Measurements from ENCODE around the gene GPR62. TPM values are rescaled to one million over a fixed set of nuclear protein-coding genes. Genes with fewer than 3 reads are reported as not detected.

GPR62 gene
- total RNA-seq, 2 donors from 2014 or later: not detected

GRCh38 chr3:51955893-51956770, 951 bp downstream of the GPR62 start:
- Histone ChIP-seq H3K27ac (no peak overlapping the region), H3K27me3 (no peaks in the 10 kb centered on the region), H3K36me3 (no peaks in the 10 kb centered on the region), H3K9me3 (no peaks in the 10 kb centered on the region), H3K4me1 (peaks cover 6% of the 10 kb centered on the region), H3K9ac (ENCODE audit: low read depth in 2 of 2, low read length in 2 of 2) (peak overlapping the region; percentile 53 to 67), H3K4me3 (peak overlapping the region; percentile 32)
- TF ChIP-seq CTCF (IDR thresholded peaks at IDR 0.05): no peak
- intact Hi-C loops (cut with DNase I): no loop called here
- DNase-seq: no peak

GRCh38 chr3:51957520-51958205, 2.5 kb downstream of the GPR62 start:
- H3K4me1 ChIP-seq: peaks cover 6% of the 10 kb centered on the region
- no peaks in the 10 kb centered on the region for H3K27me3 ChIP-seq
- intact Hi-C loops (cut with DNase I): no loop called here
- no peak for DNase-seq
- H3K9ac ChIP-seq (ENCODE audit: low read depth in 2 of 2, low read length in 2 of 2): no peak overlapping the region
- no peaks in the 10 kb centered on the region for H3K36me3 ChIP-seq
- no peak for TF ChIP-seq CTCF (IDR thresholded peaks at IDR 0.05)
- no peak overlapping the region for H3K4me3 ChIP-seq
- H3K9me3 ChIP-seq: no peaks in the 10 kb centered on the region
- no peak overlapping the region for H3K27ac ChIP-seq

- DNase-seq: no peak
- H3K9me3 ChIP-seq: no peaks in the 10 kb centered on the region
- no peak overlapping the region for H3K9ac ChIP-seq (ENCODE audit: low read depth in 2 of 2, low read length in 2 of 2)
- H3K27me3 ChIP-seq: no peaks in the 10 kb centered on the region
- H3K4me1 ChIP-seq: peaks cover 6% of the 10 kb centered on the region
- intact Hi-C loops (cut with DNase I): no loop called here
- H3K4me3 ChIP-seq: no peak overlapping the region
- TF ChIP-seq CTCF (IDR thresholded peaks at IDR 0.05): no peak
- no peak overlapping the region for H3K27ac ChIP-seq
- H3K36me3 ChIP-seq: no peaks in the 10 kb centered on the region
These were observed 3.7 kb downstream of the GPR62 start for GRCh38 chr3:51958603-51959521.

- intact Hi-C loops (cut with DNase I): no loop called here
- Histone ChIP-seq H3K36me3 (no peaks in the 10 kb centered on the region), H3K9ac (ENCODE audit: low read depth in 2 of 2, low read length in 2 of 2) (no peak overlapping the region), H3K4me1 (peaks cover 6% of the 10 kb centered on the region), H3K27ac (no peak overlapping the region), H3K9me3 (no peaks in the 10 kb centered on the region), H3K4me3 (no peak overlapping the region), H3K27me3 (no peaks in the 10 kb centered on the region)
- no peak for TF ChIP-seq CTCF (IDR thresholded peaks at IDR 0.05)
- no peak for DNase-seq
These were observed 4.5 kb downstream of the GPR62 start for GRCh38 chr3:51959651-51960050.

GRCh38 chr3:51960386-51960785, 5.2 kb downstream of the GPR62 start:
- no peaks in the 10 kb centered on the region for H3K9me3 ChIP-seq
- H3K27me3 ChIP-seq: no peaks in the 10 kb centered on the region
- no peak overlapping the region for H3K27ac ChIP-seq
- no peak overlapping the region for H3K9ac ChIP-seq (ENCODE audit: low read depth in 2 of 2, low read length in 2 of 2)
- no peak for DNase-seq
- no peak overlapping the region for H3K4me3 ChIP-seq
- H3K4me1 ChIP-seq: peaks cover 6% of the 10 kb centered on the region
- H3K36me3 ChIP-seq: no peaks in the 10 kb centered on the region
- no peak for TF ChIP-seq CTCF (IDR thresholded peaks at IDR 0.05)
- intact Hi-C loops (cut with DNase I): no loop called here

Measured in colonic mucosa (tissue), 4 donors.